HG02763 (cell line): ENCODE measurements around the gene CDKN3.
"Not testable (repeated sequence)": the region's sequence is repeated elsewhere in the genome, so short reads cannot be mapped to it uniquely, and the experiment has no call there.

Experiments used
- ATAC-seq: cut with Tn5 transposase; IDR thresholded peaks from one replicate; pipeline ENCODE4 v1.9.1; 2021; ENCODE audit warnings: mild to moderate bottlenecking, moderate library complexity; ENCODE audit not compliant: unreplicated experiment

CDKN3 gene

DNA sequence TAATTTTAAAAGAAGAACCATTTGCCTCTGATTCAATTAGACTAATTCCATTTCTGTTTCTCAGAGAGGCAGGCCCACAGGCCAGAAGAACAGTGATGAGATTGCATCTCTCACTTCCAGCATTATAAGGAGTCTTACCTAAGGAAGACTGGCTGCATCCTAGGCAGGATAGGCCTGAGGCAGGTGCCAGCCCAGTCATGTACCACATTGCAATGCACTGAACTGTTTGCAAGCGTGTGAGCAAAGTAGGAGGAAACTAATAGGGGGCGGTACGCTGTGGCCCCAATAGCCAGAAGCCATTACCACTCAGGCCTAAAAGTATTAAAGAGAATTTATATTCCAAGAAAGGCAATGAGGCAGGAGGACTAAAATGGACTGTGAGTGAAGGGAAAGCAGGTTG lies 56.4 kb downstream of the CDKN3 start:
- no peak for ATAC-seq

DNA sequence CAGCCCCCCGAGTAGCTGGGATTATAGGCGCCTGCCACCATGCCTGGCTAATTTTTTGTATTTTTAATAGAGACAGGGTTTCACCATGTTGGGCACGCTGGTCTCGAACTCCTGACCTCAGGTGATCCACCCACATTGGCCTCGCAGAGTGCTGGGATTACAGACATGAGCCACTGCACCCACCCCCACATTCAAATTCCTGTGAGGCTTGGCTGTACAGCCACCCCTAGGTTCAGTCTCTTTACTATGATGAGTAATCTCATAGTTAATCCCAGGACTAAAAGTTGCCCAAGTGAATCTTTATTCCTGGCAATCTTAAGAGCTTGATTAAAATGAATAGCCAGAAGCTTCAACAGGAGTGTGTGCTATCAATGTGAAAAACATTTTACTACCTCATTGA lies 57.2 kb downstream of the CDKN3 start:
- not testable (repeated sequence) for ATAC-seq

GRCh38 chr14:54455363-54455762 lies 58.6 kb downstream of the CDKN3 start:
- ATAC-seq: no peak

DNA sequence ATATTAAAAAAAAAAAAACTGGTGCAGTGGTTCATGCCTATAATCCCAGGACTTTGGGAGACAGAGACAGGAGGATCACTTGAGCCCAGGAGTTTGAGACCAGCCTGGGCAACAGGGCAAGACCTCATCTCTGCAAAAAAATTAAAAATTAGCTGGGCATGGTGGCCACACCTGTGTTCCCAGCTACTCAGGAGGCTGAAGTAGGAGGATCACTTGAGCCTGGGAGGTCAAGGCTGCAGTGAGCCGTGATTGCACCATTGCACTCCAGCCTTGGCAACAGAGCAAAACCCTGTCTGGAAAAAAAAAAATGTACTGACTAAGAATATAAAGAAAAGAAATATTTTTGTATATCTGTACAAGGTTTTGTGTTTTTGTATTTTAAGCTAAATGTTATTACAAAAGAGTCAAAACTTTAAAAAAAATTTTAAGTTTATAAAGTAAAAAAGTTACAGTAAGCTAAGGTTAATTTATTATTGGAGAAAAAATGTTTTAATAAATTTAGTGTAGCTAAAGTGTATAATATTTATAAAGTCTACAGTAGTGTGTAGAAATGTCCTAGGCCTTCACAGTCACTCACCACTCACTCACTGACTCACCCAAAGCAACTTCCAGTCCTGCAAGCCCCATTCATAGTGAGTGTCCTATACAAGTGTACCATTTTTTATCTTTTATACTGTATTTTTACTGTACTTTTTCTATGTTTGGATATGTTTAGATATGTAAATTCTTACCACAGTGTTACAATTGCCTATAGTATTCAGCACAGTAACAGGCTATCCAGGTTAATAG lies 60.2 kb downstream of the CDKN3 start:
- ATAC-seq: not testable (repeated sequence)

GRCh38 chr14:54457609-54457996 lies 60.8 kb downstream of the CDKN3 start:
- no peak for ATAC-seq

DNA sequence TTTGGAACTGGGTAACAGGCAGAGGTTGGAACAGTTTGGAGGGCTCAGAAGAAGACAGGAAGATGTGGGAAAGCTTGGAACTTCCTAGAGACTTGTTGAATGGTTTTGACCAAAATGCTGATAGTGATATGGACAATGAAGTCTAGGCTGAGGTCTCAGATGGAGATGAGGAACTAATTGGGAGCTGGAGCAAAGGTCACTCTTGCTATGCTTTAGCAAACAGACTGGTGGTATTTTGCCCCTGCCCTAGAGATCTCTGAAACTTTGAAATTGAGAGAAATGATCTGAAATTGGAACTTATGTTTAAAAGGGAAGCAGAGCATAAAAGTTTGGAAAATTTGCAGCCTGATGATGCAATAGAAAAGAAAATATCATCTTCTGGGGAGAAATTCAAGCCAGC lies 61.7 kb downstream of the CDKN3 start:
- not testable (repeated sequence) for ATAC-seq

DNA sequence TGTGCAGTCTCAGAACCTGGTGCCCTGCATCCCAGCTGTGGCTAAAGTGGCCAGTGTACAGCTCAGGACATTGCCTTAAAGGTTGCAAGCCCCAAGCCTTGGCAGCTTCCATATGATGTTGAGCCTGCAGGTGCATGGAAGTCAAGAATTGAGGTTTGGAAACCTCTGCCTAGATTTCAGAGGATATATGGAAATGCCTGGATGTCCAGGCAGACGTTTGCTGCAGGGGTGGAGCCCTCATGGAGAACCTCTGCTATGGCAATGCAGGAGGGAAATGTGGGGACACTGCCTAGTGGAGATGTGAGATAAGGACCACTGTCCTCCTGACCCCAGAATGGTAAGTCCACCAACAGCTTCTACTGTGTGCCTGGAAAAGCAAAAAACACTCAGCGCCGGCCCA lies 62.3 kb downstream of the CDKN3 start:
- no peak for ATAC-seq

DNA sequence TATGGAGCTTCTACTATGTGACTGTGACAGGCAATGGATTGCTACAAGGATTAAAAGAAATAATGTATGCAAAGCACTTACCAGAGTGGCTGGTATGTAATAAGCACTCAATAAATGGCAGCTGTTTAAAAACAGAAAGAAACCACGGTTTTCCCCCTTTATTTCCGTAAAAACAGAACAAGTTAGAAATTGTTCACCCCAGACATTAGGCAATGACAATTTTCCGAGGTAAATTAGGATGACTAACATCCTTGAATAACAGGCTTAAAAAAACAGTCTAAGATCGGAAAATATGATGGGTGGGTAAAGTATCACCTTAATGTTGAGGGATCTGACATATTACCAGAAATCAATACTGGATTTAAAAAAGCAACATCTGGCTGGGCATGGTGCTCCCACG lies 65.2 kb downstream of the CDKN3 start:
- no peak for ATAC-seq

GRCh38 chr14:54465654-54466053 lies 68.8 kb downstream of the CDKN3 start:
- ATAC-seq: no peak

GRCh38 chr14:54467280-54467679 lies 70.5 kb downstream of the CDKN3 start:
- ATAC-seq: no peak
